DOHH2 (cell line): ENCODE results near the gene TBC1D24.

Source experiments
- H3F3A ChIP-seq: fragments of 200-600 bp; sonication (generic), shearing (Covaris generic); 2 replicates; pipeline ENCODE4 v1.6.0; 2016; ENCODE audit warnings: antibody characterized with exemption, mild to moderate bottlenecking; ENCODE audit not compliant: control insufficient read depth, insufficient read depth
- H3K27ac ChIP-seq: fragments of 200-600 bp; sonication (generic); 2 replicates; pipeline ENCODE4 v1.5.1; 2014; ENCODE audit warnings: low read depth, mild to moderate bottlenecking, low read length, moderate library complexity
- H3K27me3 ChIP-seq: fragments of 200-600 bp; sonication (generic); 2 replicates; pipeline ENCODE4 v1.6.1; 2014; ENCODE audit warnings: mild to moderate bottlenecking, low read length, mixed read lengths; ENCODE audit not compliant: control insufficient read depth
- H3K36me3 ChIP-seq: fragments of 200-600 bp; sonication (generic); 2 replicates; pipeline ENCODE4 v1.6.1; 2014; ENCODE audit warnings: mild to moderate bottlenecking, low read length, moderate library complexity, mixed read lengths; ENCODE audit not compliant: control insufficient read depth
- H3K4me1 ChIP-seq: fragments of 200-600 bp; sonication (generic); 2 replicates; pipeline ENCODE4 v1.6.1; 2014; ENCODE audit warnings: mild to moderate bottlenecking, low read length, mixed read lengths; ENCODE audit not compliant: control insufficient read depth
- H3K4me2 ChIP-seq: fragments of 200-600 bp; sonication (generic); 2 replicates; pipeline ENCODE4 v1.6.0; 2014; ENCODE audit warnings: mild to moderate bottlenecking, low read length, moderate library complexity
- H3K4me3 ChIP-seq: fragments of 200-600 bp; sonication (generic); 2 replicates; pipeline ENCODE4 v1.5.1; 2014; ENCODE audit warnings: mild to moderate bottlenecking, low read length, mixed read lengths
- H3K79me2 ChIP-seq: fragments of 200-600 bp; sonication (generic); 2 replicates; pipeline ENCODE4 v1.6.1; 2014; ENCODE audit warnings: mild to moderate bottlenecking, low read length, mixed read lengths; ENCODE audit not compliant: control insufficient read depth
- H3K9me2 ChIP-seq: fragments of 200-600 bp; sonication (generic); replicated peaks from 2 replicates; pipeline ENCODE4 v1.6.1; 2014; ENCODE audit warnings: mild to moderate bottlenecking, low read length, mixed read lengths; ENCODE audit not compliant: control insufficient read depth
- H3K9me3 ChIP-seq: fragments of 200-600 bp; sonication (generic); 2 replicates; pipeline ENCODE4 v1.6.1; 2014; ENCODE audit warnings: antibody characterized with exemption, low read length, mixed read lengths; ENCODE audit not compliant: control insufficient read depth, insufficient read depth
- H4K20me1 ChIP-seq: fragments of 200-600 bp; sonication (generic); 2 replicates; pipeline ENCODE4 v1.6.0; 2014; ENCODE audit warnings: low read depth, mild to moderate bottlenecking, antibody characterized with exemption, low read length, moderate library complexity; ENCODE audit not compliant: control insufficient read depth, insufficient read depth
- EZH2phosphoT487 ChIP-seq: fragments of 200-600 bp; sonication (generic); IDR thresholded peaks from 2 replicates; pipeline ENCODE4 v1.6.1; 2017; ENCODE audit warnings: borderline replicate concordance, mild to moderate bottlenecking, antibody characterized with exemption, low read length, moderate library complexity, mixed read lengths
- TF ChIP-seq, protein P1 (sequence below): fragments of 200-600 bp; sonication (generic); IDR thresholded peaks from one replicate; pipeline ENCODE4 v1.5.1; 2014; ENCODE audit warnings: antibody characterized with exemption, mild to moderate bottlenecking, low read depth, low read length; ENCODE audit not compliant: poor library complexity, severe bottlenecking

TBC1D24 gene

GRCh38 chr16:2462031-2462866, 12.7 kb upstream of the TBC1D24 start:
- peaks cover 26% of the 10 kb centered on the region for H3F3A ChIP-seq
- no peaks in the 10 kb centered on the region for H3K9me3 ChIP-seq
- no peak for TF ChIP-seq EZH2phosphoT487
- TF ChIP-seq, protein P1, sequence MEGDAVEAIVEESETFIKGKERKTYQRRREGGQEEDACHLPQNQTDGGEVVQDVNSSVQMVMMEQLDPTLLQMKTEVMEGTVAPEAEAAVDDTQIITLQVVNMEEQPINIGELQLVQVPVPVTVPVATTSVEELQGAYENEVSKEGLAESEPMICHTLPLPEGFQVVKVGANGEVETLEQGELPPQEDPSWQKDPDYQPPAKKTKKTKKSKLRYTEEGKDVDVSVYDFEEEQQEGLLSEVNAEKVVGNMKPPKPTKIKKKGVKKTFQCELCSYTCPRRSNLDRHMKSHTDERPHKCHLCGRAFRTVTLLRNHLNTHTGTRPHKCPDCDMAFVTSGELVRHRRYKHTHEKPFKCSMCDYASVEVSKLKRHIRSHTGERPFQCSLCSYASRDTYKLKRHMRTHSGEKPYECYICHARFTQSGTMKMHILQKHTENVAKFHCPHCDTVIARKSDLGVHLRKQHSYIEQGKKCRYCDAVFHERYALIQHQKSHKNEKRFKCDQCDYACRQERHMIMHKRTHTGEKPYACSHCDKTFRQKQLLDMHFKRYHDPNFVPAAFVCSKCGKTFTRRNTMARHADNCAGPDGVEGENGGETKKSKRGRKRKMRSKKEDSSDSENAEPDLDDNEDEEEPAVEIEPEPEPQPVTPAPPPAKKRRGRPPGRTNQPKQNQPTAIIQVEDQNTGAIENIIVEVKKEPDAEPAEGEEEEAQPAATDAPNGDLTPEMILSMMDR = no peak
- no peaks in the 10 kb centered on the region for H4K20me1 ChIP-seq
- 0 out of 2 replicates have a peak overlapping the region, but pooled peaks have one; percentile 95 for H3K4me2 ChIP-seq
- H3K27ac ChIP-seq = no peak overlapping the region
- peaks cover 21% of the 10 kb centered on the region for H3K79me2 ChIP-seq
- H3K36me3 ChIP-seq = peaks cover 38% of the 10 kb centered on the region
- no peak overlapping the region for H3K4me3 ChIP-seq
- H3K9me2 ChIP-seq = no peaks in the 10 kb centered on the region
- no peaks in the 10 kb centered on the region for H3K27me3 ChIP-seq
- peaks cover 58% of the 10 kb centered on the region for H3K4me1 ChIP-seq

- Histone ChIP-seq H3K4me2 (no peak overlapping the region), H3K9me3 (no peaks in the 10 kb centered on the region), H3F3A (peaks cover 20% of the 10 kb centered on the region), H3K9me2 (no peaks in the 10 kb centered on the region), H3K4me3 (no peak overlapping the region), H3K36me3 (peaks cover 24% of the 10 kb centered on the region), H3K27ac (no peak overlapping the region), H3K79me2 (peaks cover 21% of the 10 kb centered on the region), H4K20me1 (no peaks in the 10 kb centered on the region), H3K4me1 (peaks cover 64% of the 10 kb centered on the region), H3K27me3 (no peaks in the 10 kb centered on the region)
- TF ChIP-seq EZH2phosphoT487 = no peak
- TF ChIP-seq, protein P1 = no peak
Measured at GRCh38 chr16:2464333-2464732, 10.6 kb upstream of the TBC1D24 start.

GRCh38 chr16:2465653-2466415, 9.1 kb upstream of the TBC1D24 start:
- Histone ChIP-seq H3K79me2 (peaks cover 14% of the 10 kb centered on the region), H3K27ac (no peak overlapping the region), H3K9me2 (no peaks in the 10 kb centered on the region), H3K4me2 (no peak overlapping the region), H3K4me1 (peaks cover 67% of the 10 kb centered on the region), H3K27me3 (no peaks in the 10 kb centered on the region), H4K20me1 (no peaks in the 10 kb centered on the region), H3K9me3 (no peaks in the 10 kb centered on the region), H3F3A (peaks cover 29% of the 10 kb centered on the region), H3K4me3 (no peak overlapping the region), H3K36me3 (peaks cover 20% of the 10 kb centered on the region)
- TF ChIP-seq EZH2phosphoT487 = no peak
- TF ChIP-seq, protein P1 = peak; percentile 60
